Measurements from ENCODE around the gene SLIT1. TPM values are rescaled to one million over a fixed set of nuclear protein-coding genes. Genes with fewer than 3 reads are reported as not detected.

SLIT1 gene
- total RNA-seq, 1 experiment from 2014 or later = 0.03 TPM

DNA sequence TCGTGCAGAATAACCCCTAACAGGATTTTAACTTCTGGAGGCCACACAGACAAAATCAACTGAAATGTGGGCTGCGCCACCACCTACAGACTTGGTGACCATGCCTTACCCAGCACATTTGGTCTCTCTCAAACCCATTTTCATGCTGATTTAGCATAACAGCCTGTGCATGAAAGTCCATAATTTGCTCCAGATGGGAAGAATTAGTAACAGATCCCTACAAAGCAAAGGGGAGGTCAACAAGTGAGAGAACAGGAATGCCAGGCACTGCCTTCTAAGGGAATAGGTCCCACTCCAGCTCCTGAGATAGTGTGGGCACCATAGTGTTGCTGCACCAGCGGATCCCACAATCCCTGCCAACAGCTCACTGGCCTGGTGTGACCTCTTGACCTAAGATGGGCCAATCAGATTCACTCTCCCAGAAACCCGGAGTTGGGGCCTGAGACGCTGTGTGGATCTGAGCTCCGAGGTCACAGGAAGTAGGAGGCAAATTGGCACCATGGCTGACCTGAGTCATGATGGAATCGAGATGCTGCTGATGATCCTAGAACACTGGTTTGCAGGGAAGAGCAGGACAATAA is 32.4 kb downstream of the SLIT1 start:
- in situ Hi-C loops (cut with HindIII; ENCODE audit: low pct_unique_long_range_greater_than_20kb, low sequenced_read_pairs) = no loop called here
- DNase-seq (ENCODE audit: low read depth) = no peak

DNA sequence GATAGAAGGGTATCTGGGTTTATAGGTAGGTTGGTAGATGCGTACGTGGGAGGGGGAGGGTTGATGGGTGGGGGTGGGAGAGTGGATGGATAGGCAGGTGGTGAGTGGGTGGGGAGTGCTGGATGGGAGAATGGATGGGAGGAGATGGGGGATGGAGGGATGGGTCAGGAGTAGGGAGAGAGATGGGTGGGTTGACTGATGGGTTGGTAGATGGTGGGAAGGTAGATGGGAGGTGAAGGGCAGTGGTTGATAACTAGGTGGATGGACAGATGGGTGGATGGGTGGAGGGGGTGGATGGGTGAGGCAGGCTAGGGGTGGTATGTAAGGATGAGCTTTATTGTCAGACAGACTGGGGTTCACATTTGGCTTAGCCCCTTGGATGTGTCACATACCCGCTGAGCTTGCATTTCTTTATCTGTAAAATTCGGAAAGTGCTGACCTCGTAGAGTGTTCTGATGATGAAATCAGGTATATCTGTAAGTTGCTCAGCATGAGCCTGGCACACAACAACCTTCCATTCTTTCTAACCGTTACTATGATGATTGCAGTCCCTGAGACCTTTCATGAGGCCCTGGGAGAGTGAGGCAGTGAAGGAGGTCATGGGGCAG is 34.3 kb downstream of the SLIT1 start:
- in situ Hi-C loops (cut with HindIII; ENCODE audit: low pct_unique_long_range_greater_than_20kb, low sequenced_read_pairs) = no loop called here

DNA sequence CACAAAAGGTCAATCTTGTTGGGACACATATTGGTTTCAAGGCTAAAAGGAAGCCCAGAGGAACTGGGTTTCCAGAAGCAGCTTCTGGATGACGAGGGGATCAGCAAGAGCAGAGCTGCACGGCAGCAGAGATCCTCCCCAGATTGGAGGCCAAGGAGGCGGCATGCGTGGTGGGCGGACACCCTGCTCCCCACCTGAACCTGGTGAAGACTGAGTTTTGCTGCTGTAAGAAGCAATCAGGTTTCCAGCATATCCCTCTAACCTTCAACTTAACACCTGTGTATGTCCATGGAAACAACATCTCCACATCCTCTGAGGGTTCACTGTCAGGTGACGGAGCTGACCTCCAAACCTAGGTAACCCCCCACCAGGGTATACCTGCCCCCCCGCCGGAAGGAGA is 35.1 kb downstream of the SLIT1 start:
- DNase-seq (ENCODE audit: low read depth) = no peak
- in situ Hi-C loops (cut with HindIII; ENCODE audit: low pct_unique_long_range_greater_than_20kb, low sequenced_read_pairs) = no loop called here

More for the DNA sequence above, 34.3 kb downstream of the SLIT1 start:
- DNase-seq (ENCODE audit: low read depth) = no peak

DNA sequence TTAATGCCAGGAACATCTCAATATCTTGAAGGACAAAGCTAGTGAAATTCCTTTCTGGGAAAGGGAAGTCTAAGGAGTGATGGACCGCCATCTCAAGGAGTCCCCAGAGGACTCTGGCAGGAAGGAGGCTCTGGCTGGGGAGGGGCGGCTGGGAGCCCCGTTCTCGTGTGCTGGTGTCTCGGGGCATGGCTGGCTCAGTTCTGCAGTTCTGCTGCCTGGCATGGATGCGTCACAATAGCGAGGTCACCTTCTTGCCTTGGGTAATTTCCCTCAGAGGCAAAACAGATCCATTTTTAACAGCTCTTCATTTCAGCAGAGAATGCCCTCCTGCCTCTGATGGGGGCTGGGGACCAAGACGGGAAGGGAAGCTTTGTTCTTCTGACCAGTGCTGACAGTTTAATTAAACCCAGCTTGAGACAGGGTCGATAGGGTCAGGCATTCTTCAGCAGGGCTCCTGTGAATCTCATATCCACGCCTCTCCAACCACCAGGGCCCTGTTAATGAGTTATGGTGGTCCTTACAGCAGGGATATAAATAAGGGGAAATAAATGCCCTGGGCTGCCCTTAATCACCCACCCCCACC is 35.7 kb downstream of the SLIT1 start:
- in situ Hi-C loops (cut with HindIII; ENCODE audit: low pct_unique_long_range_greater_than_20kb, low sequenced_read_pairs) = no loop called here
- no peak for DNase-seq (ENCODE audit: low read depth)

DNA sequence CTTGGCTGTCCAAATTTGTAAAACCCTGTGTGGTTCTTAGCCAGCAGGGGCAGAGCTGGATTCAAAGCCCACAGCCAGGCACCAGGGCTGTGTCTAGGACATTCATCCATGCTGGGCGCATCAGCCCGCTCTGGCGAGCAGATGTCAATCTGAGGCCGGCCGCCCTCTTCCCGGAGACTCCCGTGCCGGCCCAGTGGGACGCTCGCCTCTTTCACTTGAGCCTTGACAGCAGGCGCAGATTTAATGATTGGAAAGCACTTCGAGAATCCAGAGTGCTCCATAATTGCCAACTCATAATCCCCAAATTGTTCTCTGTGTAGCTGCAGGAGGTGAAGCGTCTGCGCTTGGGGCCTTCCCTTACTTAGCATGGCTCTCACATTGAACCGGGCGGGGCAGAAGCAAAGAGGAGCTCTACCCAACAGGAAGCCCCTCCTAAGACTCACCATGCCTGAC is 36.7 kb downstream of the SLIT1 start:
- no peak for DNase-seq (ENCODE audit: low read depth)
- in situ Hi-C loops (cut with HindIII; ENCODE audit: low pct_unique_long_range_greater_than_20kb, low sequenced_read_pairs) = no loop called here

DNA sequence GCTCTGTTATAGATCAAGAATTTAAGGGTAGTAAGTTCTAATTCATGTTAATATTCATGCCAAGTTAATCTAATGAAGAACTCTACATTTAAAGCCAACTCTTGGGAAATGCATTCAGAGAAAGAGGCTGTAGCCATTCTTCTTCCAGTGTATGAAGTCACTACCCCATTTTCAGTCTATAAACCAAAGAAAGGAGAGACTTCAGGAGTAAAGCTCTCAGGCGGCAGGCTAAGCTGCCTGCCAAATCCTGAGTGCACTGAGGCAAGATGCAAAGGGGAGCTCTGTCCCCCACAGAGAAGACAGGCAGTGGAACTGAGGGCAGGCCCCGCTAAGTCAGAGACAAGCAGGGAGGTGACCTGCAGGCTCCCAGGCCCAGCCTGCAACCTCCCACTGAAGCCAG is 41.5 kb downstream of the SLIT1 start:
- DNase-seq (ENCODE audit: low read depth) = no peak
- in situ Hi-C loops (cut with HindIII; ENCODE audit: low pct_unique_long_range_greater_than_20kb, low sequenced_read_pairs) = no loop called here

DNA sequence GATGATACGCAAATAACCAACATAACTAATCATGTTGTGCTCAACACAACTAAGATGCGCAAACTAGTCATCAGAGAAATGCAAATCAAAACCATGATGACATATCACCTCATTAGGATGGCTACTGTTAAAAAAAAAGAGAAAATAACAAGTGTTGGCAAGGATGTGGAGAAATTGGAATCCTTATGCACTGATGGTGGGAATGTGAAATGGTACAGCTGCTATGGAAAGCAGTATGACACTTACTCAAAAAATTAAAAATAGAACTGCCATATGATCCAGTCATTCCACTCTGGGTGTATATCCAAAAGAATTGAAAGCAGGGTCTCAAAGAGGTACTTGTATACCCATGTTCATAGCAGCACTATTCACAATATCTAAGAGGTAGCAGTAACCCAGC is 42.9 kb downstream of the SLIT1 start:
- DNase-seq (ENCODE audit: low read depth) = no peak
- in situ Hi-C loops (cut with HindIII; ENCODE audit: low pct_unique_long_range_greater_than_20kb, low sequenced_read_pairs) = no loop called here

DNA sequence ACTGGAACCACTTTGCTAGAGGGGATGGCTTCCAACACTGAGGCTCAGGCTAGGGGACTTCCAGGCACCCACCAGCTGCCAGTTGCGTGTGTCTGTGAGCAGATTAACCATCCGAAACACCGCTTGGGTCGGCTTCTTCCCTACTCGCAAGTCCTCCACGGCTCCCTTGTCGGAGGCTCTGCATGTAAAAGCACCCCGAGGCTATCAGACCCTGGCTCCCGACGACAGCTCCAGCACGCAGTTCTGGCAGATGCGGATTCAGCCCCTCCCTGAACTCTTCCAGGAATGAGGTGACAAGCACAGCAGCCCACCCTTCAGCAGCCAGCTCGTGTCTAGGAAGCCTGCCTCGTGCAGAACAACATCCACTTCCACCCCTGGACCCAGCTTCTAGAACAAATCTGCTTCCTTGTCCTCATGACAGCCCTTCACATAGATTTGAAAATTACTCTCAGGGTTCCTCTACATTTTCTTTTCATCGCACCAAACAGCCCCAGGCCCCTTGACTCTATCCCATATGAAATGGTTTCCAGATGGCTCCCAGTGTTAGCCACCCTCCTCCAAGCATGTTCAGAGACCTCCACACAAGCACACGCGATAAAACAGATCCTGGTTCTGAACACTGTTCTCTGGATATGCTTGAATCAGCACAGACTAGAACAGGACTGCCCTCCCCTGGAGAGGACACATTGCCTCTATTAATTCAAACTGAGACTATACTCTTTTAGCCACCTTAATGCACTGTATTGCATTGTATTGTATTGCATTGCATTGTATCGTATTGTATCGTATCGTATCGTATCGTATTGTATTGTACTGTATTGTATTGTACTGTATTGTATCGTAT is 44.6 kb downstream of the SLIT1 start:
- in situ Hi-C loops (cut with HindIII; ENCODE audit: low pct_unique_long_range_greater_than_20kb, low sequenced_read_pairs) = no loop called here
- no peak for DNase-seq (ENCODE audit: low read depth)

DNA sequence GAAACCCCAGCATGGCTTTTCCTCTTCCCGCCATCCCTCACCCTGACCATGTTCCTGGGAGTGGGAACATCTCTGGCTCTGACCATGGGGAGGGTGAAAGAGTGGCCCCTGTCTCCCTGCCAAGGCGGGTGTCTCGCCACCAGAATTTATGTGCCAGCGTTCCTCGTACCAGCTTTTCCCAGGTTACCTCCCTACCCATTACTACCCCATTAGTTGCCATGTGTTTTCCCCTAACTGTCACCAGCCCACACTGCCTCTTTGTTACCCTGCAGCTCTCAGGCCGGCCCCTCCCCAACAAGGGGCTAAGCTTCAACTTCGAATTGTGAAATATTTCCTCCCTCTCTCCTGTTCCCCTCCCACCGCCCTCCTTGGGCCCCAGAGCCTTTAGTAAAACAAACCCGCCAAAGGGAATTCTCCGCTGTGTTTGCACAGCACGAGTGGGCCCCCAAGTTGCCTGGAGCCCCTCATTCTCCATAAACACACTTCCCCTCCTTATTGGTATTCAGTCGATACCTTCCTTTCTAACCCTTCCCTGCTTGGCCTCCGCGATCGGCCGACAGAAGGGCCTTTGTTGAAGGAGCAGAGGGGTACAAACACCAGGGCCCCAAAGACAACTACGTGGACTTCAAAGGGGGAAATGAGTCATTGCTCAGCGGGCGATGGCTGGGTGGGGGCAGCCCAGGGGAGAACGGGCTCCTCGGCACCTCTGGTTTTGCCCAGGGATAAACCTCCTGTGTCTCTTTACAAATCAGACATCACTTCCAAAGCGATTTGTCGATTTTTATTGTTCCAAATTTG is 45.5 kb downstream of the SLIT1 start:
- DNase-seq (ENCODE audit: low read depth) = no peak
- in situ Hi-C loops (cut with HindIII; ENCODE audit: low pct_unique_long_range_greater_than_20kb, low sequenced_read_pairs) = no loop called here

DNA sequence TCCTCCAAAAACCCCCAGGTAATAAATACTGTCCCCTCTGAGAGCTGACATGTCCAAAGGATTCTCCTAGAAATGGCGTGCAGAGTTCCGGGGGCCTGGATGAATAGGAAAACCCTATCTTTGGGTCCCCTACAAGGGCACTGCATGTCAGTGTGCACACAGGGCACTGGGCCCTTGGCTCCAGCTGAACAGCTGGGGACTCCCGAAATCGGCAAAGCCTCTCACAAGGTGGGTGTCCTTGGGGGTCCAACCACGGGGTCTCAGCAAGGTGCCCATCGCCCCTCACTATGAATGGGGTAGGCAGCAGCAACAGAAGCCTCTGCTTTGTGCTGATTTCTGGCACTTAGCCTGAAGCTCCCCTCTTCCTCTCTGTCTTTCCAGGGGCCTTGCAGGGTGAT is 46.1 kb downstream of the SLIT1 start:
- in situ Hi-C loops (cut with HindIII; ENCODE audit: low pct_unique_long_range_greater_than_20kb, low sequenced_read_pairs) = no loop called here
- no peak for DNase-seq (ENCODE audit: low read depth)

DNA sequence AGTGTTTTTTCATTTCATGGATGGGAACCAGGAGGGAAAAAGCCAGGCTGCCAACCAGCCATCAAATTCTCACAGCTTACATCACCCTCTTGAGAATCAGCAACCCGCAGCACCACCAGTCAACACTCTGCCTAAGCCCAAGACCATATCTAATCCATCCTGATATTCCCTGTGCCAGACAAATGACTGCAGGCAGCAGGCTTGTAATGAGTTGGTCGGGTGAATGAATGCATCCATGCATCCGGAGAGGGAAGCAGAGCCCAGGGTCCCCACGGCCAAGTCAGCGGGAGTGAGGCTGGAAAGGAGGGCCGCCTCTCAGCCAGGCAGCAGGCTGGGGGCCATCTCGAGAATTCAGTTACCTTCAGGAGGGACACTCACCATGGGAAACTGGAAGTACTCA is 46.9 kb downstream of the SLIT1 start:
- in situ Hi-C loops (cut with HindIII; ENCODE audit: low pct_unique_long_range_greater_than_20kb, low sequenced_read_pairs) = no loop called here
- DNase-seq (ENCODE audit: low read depth) = no peak

DNA sequence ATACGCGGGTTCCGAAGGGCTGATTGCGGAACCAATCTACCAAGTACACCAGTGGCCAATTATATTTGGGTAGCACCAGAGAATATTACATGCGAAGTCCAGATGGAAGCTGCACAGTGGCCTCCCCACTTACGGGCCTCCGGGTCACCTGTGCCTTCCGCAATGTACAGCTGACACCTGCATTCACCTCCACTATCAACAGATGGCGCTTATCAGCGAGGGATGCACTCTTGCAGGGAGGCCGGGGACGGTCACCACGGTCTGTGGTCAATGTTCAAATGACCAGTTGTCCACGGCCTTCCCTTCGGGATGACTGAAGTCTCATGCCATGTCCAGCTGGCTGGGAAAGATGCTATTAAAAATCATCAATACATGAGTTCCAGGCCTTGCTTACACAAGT is 47.6 kb downstream of the SLIT1 start:
- in situ Hi-C loops (cut with HindIII; ENCODE audit: low pct_unique_long_range_greater_than_20kb, low sequenced_read_pairs) = no loop called here
- no peak for DNase-seq (ENCODE audit: low read depth)

DNA sequence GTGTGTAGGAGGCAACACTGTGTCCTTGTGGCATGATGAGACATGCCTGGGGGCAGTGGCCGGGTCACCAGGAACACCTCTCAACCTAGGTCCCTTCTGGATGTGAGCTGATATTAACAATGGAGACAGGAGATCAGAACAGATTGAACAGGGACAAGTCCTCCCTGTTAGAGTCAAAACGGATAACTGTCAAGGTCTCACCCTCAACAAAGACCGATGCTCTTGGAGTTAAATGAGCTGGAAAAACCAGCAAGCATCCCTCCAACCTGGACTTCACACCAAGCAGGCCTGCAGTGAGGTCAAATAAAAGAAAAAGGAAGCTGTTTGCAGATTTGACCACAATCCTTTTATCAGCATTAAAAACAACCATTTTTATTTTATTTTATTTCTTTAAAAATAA is 49.0 kb downstream of the SLIT1 start:
- no peak for DNase-seq (ENCODE audit: low read depth)
- in situ Hi-C loops (cut with HindIII; ENCODE audit: low pct_unique_long_range_greater_than_20kb, low sequenced_read_pairs) = no loop called here

DNA sequence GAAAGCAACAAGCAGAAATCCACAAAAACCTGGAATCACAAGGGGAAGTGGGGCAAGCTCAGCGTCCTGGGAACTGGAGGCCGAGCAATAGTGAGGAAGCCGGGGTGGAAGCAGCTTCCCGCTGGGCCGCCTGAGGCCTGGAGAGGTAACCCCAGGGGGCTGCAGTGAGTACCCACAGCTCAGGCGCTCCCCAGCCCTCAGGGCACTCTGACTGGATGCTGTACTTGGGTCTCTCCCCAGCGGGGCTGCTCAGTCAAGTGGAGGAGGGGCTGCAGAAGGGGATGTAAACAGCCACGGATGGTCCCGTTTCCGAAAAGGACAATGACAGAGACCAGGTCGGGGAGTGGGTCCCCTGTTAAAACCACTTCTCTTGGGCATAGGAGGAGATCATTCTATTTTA is 50.3 kb downstream of the SLIT1 start:
- in situ Hi-C loops (cut with HindIII; ENCODE audit: low pct_unique_long_range_greater_than_20kb, low sequenced_read_pairs) = no loop called here

DNA sequence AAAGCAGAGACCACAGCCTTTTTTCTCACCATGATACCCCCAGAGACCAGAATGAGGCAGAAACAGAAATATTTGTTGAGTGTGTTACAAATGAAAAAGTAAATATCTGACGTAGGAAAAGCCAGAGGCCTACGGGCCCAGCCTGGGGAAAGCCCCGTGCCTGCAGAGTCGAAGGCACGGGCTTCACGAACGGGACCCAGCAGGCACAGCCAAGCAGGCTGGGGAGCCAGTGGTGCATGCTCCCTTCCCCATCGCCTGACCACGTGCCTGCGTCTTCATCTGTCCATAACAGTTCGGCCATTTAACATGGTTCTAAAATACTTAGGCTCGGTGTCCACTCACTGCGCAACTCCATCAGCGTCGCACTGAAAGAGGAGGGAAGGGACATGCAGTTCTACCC is 50.8 kb downstream of the SLIT1 start:
- in situ Hi-C loops (cut with HindIII; ENCODE audit: low pct_unique_long_range_greater_than_20kb, low sequenced_read_pairs) = no loop called here

More for the DNA sequence above, 50.3 kb downstream of the SLIT1 start:
- no peak for DNase-seq (ENCODE audit: low read depth)

DNA sequence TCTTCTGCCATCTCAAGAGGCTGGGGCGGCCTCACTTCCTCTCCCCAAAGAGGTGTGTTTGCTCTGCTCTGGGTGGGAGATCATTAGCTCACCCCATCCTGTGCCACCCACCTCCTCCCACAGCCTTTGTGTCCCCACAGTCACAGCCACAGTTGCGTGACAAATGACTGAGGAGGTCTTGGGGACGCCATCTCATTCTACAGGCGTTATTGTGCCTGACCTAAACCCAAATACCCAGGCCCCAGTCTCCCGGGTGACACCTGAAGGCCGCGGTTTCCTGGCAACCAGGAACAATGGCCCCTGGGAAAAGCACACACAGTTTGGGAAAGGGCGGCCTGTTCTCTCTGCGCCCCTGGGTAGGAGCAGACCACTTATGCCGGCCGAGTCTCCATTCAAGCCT is 51.6 kb downstream of the SLIT1 start:
- no peak for DNase-seq (ENCODE audit: low read depth)
- in situ Hi-C loops (cut with HindIII; ENCODE audit: low pct_unique_long_range_greater_than_20kb, low sequenced_read_pairs) = no loop called here

More for the DNA sequence above, 50.8 kb downstream of the SLIT1 start:
- DNase-seq (ENCODE audit: low read depth) = no peak

DNA sequence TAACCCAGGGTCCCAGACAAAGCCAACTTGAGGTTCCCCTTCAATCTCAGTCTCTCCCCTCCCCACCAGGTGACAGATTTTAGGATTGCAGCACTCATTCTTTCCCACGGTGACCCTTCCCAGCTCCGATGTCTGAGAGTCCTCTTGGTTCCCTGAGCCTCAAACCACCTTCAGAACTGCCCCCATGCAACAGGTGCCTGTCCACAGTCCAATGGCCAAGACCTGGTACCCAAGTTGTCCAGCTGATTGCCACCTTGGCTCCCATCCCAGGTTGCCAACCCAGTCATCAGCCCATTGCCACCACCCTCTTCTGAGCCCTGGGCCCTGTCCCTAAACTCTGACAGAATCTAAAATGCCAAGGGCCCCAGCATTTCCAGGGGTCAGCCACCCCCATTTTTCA is 53.5 kb downstream of the SLIT1 start:
- in situ Hi-C loops (cut with HindIII; ENCODE audit: low pct_unique_long_range_greater_than_20kb, low sequenced_read_pairs) = no loop called here
- no peak for DNase-seq (ENCODE audit: low read depth)

DNA sequence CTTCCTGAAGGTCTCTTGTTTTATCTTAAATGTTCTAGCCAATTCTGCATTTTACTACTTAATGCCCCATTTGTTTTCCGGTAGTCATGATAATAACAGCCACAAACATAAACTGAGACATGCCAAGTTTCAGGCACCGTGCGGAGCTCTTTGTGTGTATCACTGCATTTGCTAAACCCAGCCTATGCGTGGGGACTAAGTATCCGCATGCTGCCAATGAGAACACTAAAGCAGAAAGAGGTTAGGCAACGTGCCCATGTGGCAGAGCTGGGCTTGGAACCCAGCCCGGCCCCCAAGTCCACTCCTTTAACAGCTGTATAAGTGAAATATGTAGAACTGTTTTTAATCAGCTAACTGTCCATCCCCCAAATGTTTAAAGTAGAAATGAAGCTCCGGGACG is 54.1 kb downstream of the SLIT1 start:
- in situ Hi-C loops (cut with HindIII; ENCODE audit: low pct_unique_long_range_greater_than_20kb, low sequenced_read_pairs) = no loop called here
- no peak for DNase-seq (ENCODE audit: low read depth)
